GM19397 (cell line): ENCODE data around the gene SLC38A10.

ENCODE experiments used
- ATAC-seq: cut with Tn5 transposase; IDR thresholded peaks from one replicate; pipeline ENCODE4 v1.9.1; 2021; ENCODE audit warnings: mild to moderate bottlenecking, moderate library complexity; ENCODE audit not compliant: unreplicated experiment

Gene SLC38A10

DNA sequence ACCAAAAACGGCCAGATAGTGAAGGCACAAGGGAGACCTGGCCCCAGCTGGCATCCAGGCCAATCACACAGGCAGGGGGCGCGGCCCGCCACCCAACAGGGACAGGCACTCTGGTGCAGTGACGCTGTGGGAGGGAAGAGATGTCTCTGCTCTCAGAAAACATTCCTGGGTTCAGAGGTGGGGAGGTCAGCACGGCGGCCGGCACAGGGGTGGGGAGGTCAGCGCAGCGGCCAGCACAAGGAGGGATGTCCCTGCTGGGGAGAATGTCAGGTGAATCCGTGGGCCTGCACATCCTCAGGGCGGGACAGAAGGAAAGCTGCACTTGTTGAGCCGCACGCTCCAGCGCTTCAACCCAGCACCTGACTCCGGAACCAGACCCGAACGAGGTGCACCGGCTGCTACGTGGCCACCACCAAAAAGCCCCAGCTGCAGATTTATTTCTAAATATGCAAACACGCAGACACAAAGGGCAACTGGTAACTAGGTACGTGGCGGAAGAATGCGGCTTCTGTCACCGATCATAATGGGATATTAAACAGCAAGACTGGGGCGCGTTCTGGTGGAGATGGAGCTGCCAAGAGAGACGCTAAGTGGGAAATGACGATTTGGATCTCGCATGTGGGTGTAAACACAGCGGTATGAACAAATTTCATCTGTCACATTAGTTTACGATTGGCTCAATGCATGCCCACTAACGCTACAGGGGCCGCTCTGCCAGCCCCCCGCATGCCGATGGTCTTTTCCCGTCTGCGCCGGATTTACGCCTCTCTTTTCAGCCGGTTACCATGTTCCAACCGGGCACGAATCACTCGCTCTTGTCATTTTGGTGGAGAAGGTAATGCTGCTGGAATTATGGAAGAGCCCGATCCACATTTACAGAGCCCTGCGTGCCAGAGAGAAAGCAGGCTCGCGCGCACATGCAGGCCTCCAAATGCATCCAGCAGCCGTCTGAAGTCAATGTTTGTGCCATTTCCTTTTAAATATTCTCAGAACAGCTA lies 15.5 kb downstream of the SLC38A10 start:
- no peak for ATAC-seq

DNA sequence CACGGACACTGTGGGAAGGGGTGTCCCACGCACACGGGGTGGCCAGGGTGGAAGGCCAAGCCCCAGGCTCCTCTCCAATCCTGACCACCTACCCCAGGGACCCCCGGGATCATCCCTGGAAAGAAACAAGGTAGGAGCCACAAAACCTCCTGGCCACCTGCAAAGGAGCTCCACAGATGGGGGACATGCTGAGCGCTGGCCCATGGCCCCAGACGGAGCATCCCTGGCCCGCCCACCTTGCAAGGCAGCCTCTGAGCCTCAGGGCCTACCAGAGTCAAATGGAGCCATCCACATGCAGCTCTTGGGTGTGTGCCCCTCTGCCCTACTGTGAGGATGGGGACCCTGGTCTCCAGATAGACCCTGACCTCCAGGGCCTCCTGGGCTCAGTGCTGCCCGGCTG lies 16.3 kb downstream of the SLC38A10 start:
- no peak for ATAC-seq

DNA sequence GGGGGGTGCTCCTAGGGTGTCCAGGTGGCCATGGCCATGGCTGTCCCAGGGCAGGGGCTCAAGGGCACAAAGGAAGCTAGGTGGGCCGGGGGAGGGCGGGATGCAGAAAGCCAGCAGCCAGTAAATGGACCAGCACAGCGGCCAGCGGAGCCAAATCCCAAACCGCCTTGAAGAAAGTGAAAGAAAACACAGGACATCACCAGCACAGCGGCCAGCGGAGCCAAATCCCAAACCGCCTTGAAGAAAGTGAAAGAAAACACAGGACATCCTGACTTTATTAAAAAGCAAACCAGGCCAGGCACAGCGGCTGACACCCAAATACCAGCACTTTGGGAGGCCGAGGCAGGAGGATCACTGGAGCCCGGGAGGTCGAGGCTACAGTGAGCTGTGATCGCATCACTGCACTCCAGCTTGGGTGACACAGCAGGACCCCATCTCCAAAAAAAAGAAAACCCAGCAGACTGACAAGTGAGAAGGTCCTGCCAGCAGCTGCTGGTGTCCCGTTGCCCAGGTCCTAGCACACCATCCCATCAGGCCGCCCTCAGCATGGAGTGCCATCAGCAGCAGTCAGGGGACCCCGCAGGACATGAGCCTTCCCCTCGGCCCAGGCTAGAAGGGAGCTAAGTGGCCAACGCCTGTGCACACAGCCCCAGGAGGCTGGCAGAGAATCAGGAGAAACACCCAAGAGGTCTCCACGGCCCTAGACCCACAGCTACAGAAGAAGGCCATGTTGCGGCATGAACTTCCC lies 17.0 kb downstream of the SLC38A10 start:
- no peak for ATAC-seq

DNA sequence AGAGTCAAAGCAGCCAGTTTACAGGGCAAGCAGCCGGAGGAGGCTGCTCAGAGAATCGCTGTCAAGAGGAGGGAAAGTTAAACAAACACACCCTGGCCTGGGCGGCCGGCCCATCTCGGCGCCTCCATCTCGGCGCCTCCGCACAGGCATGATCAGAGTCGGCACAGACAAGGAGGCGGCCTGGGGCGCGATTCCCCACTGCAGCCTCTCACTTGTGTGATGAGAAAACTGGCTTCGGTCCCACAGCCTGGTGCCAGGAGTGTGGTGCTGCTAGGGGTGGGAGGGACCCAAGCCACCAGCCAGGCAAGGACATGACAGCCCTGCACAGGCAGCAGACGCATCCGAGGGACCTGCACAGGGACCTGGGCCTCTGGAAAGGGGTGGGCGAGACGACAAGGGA lies 17.7 kb downstream of the SLC38A10 start:
- ATAC-seq: no peak

DNA sequence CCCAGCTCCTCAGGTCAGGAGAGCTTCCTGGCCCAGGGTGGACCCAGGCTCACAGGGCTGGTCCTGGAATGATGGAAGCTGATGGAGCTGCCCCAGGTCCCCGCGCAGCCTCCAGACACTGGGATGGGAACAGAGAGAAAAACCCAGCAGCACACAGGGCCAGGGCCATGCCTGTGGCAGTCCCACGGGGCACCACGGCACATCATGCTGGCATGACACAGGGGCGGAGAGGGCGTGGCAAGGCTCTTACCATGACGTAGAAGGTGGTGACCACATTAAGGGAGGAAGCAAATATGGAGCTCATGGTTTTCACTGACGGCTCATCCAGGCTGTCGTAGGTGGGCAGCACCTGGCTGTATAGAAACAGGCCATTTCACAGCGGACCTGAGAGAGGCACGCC lies 18.3 kb downstream of the SLC38A10 start:
- ATAC-seq: no peak

DNA sequence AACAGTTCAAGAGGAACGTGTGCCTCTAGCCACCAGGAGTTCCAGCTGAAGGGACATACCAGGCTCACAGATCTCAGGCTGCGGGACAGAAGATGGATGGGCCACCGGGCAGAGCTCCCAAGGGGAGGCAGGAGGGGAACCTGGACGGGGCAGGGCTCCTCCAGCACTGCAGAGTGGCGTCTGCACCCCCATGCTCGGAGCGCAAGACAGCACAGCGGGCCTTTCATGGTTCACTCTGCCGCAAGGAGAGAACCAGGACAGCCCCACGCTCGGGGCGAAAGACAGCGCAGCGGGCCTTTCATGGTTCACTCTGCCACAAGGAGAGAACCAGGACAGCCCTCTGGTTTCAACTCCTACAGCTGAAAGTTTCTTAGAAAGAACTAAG lies 20.6 kb downstream of the SLC38A10 start:
- no peak for ATAC-seq

DNA sequence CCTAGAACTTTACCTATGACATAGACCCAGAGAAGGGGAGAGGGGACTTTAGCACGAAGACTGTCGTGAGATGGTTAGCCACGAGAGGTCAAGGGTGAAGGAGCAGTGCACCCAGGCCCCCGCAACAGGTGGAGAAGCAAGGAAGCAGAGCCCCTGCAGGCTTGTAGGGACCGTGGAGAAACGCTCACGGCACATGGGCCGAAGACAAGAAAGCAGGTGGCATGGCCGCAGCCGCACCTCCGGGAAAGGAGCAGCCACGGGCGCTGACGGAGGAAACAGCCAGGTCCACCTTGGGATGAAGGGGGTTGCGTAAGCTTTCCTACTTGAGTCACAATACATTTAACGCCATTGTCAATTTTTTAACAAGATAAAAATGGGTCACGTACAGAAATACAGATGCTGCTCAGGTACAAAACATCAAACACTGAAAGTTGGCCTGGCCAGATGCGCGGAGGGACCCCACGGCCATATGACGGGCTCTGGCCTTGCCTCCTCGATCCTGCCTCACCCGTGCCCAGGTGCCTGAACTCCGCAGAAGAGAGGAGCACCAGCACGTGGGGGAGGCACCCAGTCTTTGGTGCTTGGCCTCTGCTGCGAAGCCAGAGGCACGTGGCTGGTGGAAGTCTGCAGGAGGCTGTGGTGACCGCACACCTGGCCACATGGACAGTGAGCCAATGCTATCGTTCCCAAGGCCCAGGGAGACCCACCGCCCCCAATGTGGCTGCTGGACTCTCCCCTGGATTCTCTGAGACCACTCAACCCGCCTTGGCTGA lies 21.2 kb downstream of the SLC38A10 start:
- no peak for ATAC-seq

DNA sequence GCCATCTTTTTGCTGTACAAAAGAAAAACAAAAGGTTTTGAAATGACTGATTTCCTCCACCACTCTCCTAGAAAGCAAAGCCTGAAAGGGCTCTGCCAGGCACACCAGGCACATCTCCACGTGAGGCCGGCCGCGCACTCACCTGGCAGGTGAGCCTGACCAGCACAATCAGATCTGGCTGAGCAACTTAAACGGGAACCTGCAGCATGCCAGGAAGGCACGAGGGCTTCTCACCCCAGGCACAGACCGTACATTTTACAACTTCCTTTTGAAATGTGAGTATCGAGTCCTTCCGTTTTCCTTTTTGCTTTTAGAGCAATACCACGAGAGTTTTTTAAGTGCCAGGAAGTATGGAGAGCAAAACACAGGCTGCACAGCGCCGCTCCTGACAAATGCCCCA lies 22.5 kb downstream of the SLC38A10 start:
- ATAC-seq: no peak

DNA sequence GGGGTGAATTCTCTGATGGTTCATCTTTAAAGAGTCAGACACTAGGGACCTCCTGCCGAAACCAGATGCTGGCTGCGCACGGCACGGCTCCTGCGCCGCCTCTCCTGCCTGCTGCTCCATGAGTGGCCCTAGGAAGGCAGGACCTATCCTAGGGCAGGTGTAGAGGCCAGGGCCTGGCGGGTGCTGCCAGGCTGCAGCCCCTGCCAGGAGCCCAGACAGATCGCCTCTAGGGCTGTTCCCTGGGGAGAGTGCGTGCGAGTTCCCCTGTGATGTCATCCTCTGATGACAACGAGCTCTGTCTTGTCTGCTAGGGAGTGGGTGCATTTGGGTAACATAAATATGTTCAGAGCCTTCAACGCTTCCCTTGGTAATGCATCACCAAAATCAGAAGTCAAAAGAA lies 23.9 kb downstream of the SLC38A10 start:
- ATAC-seq: no peak

DNA sequence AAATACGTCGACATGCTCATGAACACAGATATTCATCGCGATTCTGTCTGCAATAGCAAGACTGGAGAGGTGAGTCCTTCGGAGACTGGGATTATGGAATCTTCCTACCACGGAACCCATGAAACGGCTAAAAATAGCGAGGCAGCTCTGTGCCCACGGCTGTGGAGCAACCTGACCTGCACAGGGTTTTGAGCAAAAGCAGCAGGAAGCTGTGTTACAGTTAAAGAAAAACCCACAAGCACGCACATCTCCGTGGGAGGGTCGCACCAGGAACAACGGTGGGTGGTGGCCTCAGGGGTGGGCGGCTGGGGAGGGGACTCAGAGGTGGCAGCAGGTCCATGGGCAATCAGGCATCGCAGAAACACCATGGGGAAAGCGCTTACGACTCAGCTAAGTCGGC lies 24.8 kb downstream of the SLC38A10 start:
- ATAC-seq: no peak

DNA sequence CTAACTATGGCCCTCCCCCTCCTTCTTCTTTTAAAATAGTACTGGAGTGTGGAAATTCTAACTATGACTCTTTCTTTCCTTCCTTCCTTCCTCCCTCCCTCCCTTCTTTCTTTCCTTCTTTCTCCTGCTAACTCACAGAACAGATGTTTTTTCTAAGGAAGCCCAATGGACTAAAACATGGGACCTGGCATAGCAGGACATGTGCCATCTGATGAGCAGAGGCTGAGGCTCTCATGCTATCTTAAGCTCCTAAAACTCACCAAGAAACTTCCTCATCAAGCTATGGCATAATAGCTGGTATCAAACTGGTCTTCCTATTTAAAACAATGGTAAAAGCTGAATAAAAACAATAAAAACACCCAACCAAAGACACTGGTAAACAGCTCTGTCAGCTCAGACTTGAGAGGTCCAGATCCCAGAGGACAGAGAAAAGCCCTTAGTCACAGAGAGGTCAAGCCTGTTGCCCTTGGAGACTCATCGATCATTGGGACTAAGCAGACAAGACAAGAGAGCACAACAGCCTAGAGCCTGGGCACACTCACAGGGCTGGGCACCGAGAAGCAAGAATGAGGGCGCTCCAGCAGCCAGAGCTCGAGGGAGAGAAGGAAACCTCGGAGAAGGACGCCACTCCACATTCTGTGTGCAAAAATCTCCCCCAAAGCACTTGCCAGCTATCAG lies 27.6 kb downstream of the SLC38A10 start:
- ATAC-seq: no peak

DNA sequence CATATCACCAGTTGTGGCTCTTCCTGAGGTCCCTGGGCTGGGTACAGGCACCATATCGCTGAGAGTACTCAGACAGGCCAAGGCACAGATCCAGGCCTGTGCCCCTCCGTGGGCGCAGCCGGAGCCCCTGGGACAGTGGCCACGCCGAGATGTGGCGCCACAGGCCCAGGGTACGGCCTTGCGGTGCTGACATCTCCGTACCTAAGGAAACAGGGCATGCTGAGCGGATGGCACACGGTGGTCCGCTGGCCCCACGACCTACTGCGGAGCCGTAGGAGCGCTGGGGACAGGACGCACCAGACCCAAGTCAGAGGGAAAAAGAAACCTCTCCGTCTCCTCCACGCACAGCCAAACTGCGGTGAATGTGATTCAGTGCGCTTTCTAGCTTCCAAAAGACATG lies 29.5 kb downstream of the SLC38A10 start:
- no peak for ATAC-seq

DNA sequence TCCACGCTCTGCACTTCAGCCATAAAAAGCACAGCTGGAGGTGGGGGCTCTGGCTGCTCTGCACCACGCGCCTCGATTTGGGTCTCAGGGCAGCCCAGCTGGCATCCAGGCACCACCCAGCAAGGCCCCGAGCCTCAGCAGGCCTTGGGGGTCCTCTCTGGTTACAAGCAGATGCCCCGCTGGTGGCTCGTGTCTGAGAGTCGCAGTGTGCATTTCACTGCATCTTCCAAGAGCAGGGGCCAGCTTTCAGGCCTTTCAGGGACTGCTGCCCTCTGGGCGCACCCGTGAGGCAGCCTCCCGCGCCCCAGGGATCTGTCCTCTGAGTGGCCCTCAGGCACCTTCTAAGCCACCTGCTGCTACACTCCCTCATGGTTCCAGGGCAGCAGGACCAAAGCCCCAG lies 30.5 kb downstream of the SLC38A10 start:
- ATAC-seq: no peak

DNA sequence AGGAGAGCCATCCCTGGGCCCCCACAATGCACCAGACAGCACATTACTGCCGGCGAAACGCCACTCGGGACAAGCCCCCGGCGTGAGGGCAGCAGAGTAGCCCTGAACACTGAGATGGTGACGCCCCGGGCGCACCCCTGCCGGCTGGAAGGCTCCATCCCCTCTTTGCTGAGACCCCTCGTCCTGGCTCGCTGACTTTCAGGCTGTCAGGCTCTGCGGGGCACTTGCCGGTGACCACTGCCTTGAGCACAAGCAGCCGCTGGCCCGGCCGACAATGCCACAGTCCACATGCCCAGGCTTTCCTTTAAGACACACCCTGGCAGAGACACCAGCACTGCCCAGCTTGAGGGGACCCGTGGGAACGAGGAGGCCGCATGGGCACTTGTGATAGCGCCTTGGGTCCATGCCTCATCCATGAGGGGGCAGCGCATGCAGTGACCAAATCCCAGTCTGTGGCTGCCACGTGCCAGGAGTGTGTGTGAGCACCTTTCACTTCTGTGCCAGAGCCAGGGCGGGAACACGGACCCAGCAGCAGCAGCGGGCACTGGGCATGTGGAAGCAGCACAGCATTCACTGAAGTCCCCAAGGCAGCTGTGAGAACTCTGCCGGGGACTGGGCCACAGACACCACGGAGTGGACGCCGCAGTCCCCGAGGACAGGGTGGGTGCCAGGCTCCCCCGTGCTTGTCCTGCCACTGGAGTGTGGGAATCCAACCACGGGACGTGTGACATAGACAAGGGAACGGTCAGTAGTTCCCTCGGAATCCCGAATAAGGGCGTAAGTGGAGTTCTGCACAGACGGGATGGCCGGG lies 31.5 kb downstream of the SLC38A10 start:
- no peak for ATAC-seq

DNA sequence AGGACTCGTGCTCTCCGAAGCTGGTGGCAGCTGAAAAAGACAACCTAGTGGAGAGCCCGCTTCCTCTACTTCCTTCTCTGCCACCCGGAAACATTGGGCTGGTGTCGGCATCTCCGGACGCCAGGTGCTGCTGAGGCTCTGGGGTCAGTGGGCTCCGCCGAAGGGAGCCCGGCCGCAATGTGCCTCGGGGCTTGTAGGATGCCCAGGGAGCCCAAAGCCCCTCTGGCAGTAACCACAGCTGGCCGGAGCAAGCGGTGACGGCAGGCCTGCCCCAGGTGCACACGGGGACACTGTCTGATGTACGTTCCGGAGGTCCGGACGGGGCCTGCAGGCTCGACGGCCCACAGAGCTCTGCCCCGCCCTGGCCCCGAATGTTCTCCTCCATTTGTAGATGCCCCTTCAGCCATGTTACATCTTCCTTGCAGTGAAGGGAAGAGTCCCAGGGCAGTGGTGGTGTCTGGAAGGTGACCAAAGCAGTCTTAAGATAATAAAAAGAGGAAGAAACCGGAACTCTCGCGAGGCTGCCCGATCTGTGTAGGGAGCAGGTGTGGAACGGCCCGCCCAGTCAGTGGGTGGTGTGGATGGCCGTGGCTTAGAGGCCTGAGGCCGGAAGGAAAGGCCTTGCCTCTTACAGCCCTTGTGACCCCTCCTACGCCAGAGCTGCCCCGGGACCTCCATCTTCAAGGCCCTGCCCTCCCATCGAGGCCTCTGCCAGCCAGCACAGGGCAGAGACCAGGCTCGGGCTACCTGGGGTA lies 33.3 kb downstream of the SLC38A10 start:
- ATAC-seq: no peak

DNA sequence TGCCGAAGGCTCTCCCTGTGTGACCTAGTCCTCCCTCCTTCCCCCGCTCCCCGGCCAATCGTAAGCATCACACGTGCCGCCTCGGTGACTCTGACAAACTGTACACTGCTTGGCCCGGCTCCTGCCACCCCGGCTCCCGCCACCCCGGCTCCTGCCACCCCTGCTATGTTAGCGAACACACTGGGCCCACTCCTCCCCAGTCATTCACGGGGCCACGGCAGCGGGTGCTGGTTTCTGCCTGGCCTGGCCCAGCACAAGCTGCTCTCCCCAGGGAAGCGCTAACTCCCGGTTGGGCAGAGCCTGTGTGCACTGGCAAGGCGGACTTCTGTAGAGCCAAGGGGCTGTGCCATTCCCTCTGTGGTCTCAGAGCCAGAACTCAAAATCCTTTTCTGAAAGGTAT lies 34.0 kb downstream of the SLC38A10 start:
- no peak for ATAC-seq

DNA sequence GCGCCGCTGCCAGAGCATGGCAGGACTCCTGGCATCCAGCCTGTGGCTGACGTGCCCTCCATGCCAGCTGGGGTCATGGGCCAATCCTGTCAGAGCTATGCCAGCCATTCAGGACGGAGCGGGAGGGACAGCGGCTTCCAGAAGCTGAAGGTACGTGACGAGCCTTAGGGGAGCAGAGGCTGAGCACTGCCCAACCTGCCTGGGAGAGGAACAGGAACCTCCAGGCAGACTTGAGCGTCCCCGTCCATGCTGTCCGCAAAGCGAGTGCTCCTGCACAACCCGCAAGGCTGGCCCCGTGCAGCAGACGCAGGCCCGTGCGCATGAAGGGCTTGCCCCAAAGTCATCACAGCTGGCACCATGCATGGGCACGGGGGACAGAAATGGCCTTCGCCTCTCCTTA lies 34.5 kb downstream of the SLC38A10 start:
- no peak for ATAC-seq

DNA sequence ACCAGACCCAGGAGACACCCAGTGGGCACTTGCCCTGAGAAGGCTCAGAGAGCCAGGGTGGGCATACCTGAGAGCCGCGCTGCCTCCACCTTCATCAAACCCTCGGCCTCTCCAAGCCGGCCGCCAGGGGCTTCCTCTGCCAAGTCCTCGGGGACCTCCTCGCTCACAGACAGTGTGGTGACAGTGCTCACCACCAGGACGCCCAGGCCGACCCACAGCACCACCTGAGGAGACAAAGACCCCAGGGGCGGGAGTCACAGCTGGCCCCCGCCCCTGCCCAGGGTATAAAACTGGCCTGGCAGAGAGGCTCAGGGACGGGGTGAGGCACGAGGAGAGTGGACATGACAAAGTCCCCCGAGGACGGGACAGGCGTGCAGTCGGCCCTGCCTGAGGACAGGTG lies 34.9 kb downstream of the SLC38A10 start:
- ATAC-seq: no peak

DNA sequence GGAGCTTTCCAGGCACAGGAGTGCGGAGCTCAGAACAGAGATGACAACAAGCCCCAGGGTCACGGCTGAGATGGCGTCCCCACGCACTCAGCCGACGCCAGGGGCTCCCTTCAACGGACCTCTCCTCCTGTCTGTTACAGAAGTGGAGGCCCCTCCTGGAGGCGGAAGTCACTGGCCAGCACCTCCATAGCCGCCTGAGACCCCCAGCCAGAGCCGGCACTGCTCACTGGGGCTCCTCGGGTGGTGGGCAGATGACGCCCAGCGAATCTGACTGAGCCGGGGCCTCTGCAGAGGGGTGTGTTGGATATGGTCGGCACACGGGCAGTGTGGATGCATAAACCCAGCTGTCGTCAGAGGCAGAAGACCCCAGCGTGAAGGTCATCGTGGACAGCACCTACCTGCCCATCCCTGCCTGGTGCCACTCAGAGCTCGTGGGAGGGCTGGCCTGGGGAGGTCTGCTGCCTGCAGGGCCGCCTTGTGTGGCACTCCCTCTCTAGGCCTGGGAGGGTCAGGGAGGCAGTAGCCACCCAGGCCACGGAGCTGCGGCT lies 36.0 kb downstream of the SLC38A10 start:
- no peak for ATAC-seq
